H9 (cell line): ENCODE data around the gene FUT8. TPM values are rescaled to one million over a fixed set of nuclear protein-coding genes. Genes with fewer than 3 reads are reported as not detected.

Experiments
- DNase-seq: peaks from one replicate; pipeline ENCODE4 v3.0.0-alpha.2; 2017
- H2AFZ ChIP-seq: one replicate; pipeline ENCODE4 v1.6.1; 2013; ENCODE audit warnings: mild to moderate bottlenecking, low read length, control low read depth, moderate library complexity
- H2AK5ac ChIP-seq: 2 replicates; pipeline ENCODE4 v1.6.1; 2013; ENCODE audit warnings: low read length, control low read depth, mixed read lengths; ENCODE audit not compliant: insufficient read length
- H2BK120ac ChIP-seq: one replicate; pipeline ENCODE4 v1.6.1; 2013; ENCODE audit warnings: low read depth, mild to moderate bottlenecking, low read length, control low read depth, inconsistent platforms; ENCODE audit not compliant: poor library complexity, severe bottlenecking
- H2BK12ac ChIP-seq: 2 replicates; pipeline ENCODE4 v1.6.1; 2013; ENCODE audit warnings: low read length, control low read depth, mixed read lengths, low read depth; ENCODE audit not compliant: insufficient read length
- H2BK15ac ChIP-seq: 2 replicates; pipeline ENCODE4 v1.6.1; 2013; ENCODE audit warnings: low read depth, low read length, control low read depth
- H2BK20ac ChIP-seq: one replicate; pipeline ENCODE4 v1.6.1; 2013; ENCODE audit warnings: low read depth, mild to moderate bottlenecking, low read length, control low read depth, inconsistent platforms; ENCODE audit not compliant: poor library complexity, severe bottlenecking
- H2BK5ac ChIP-seq: 2 replicates; pipeline ENCODE4 v1.6.1; 2013; ENCODE audit warnings: low read length, control low read depth, mixed read lengths; ENCODE audit not compliant: insufficient read length
- H3K14ac ChIP-seq: 2 replicates; pipeline ENCODE4 v1.6.1; 2013; ENCODE audit warnings: low read length, control low read depth; ENCODE audit not compliant: insufficient read depth
- H3K18ac ChIP-seq: 2 replicates; pipeline ENCODE4 v1.6.1; 2013; ENCODE audit warnings: low read depth, mild to moderate bottlenecking, mixed read lengths, low read length, control low read depth; ENCODE audit not compliant: insufficient read length
- H3K23ac ChIP-seq: 2 replicates; pipeline ENCODE4 v1.6.1; 2013; ENCODE audit warnings: low read length, control low read depth, mixed read lengths, low read depth; ENCODE audit not compliant: insufficient read length
- H3K23me2 ChIP-seq: 2 replicates; pipeline ENCODE4 v1.6.1; 2013; ENCODE audit warnings: low read depth, mild to moderate bottlenecking, mixed read lengths, low read length, control low read depth; ENCODE audit not compliant: insufficient read length, poor library complexity, severe bottlenecking
- H3K27ac ChIP-seq: 2 replicates; pipeline ENCODE4 v1.5.1; 2013; ENCODE audit warnings: low read length, control low read depth, mixed read lengths, low read depth; ENCODE audit not compliant: insufficient read length
- H3K27me3 ChIP-seq: 2 replicates; pipeline ENCODE4 v1.6.1; 2013; ENCODE audit warnings: low read length, control low read depth, inconsistent platforms; ENCODE audit not compliant: insufficient read depth
- H3K4ac ChIP-seq: 2 replicates; pipeline ENCODE4 v1.6.1; 2013; ENCODE audit warnings: low read depth, mild to moderate bottlenecking, control low read depth, inconsistent platforms, low read length, moderate library complexity
- H3K4me1 ChIP-seq: 2 replicates; pipeline ENCODE4 v1.6.1; 2013; ENCODE audit warnings: low read length, control low read depth, inconsistent platforms; ENCODE audit not compliant: insufficient read depth
- H3K4me2 ChIP-seq: 2 replicates; pipeline ENCODE4 v1.6.1; 2013; ENCODE audit warnings: low read length, control low read depth, mixed read lengths; ENCODE audit not compliant: insufficient read length, insufficient read depth
- H3K56ac ChIP-seq: 2 replicates; pipeline ENCODE4 v1.6.1; 2013; ENCODE audit warnings: low read depth, mild to moderate bottlenecking, mixed read lengths, low read length, control low read depth; ENCODE audit not compliant: insufficient read length
- H3K79me1 ChIP-seq: 2 replicates; pipeline ENCODE4 v1.6.1; 2013; ENCODE audit warnings: low read depth, mild to moderate bottlenecking, moderate library complexity, low read length, control low read depth, inconsistent platforms; ENCODE audit not compliant: insufficient read depth, poor library complexity, severe bottlenecking
- H3K79me2 ChIP-seq: 2 replicates; pipeline ENCODE4 v1.6.1; 2013; ENCODE audit warnings: low read length, control low read depth, inconsistent platforms; ENCODE audit not compliant: insufficient read depth
- H3K9ac ChIP-seq: 2 replicates; pipeline ENCODE4 v1.6.1; 2013; ENCODE audit warnings: low read length, control low read depth, mixed read lengths; ENCODE audit not compliant: insufficient read length; ENCODE audit errors: extremely low read depth
- H3K9me3 ChIP-seq: one replicate; pipeline ENCODE4 v1.6.1; 2013; ENCODE audit warnings: low read depth, low read length, inconsistent platforms; ENCODE audit not compliant: control insufficient read depth
- H3T11ph ChIP-seq: one replicate; pipeline ENCODE4 v1.6.1; 2013; ENCODE audit warnings: mild to moderate bottlenecking, low read length, control low read depth, inconsistent platforms
- H4K20me1 ChIP-seq: one replicate; pipeline ENCODE4 v1.6.1; 2013; ENCODE audit not compliant: control insufficient read depth, insufficient read length, insufficient read depth
- H4K5ac ChIP-seq: 2 replicates; pipeline ENCODE4 v1.6.1; 2013; ENCODE audit warnings: low read depth, mild to moderate bottlenecking, mixed read lengths, low read length, control low read depth; ENCODE audit not compliant: insufficient read length
- H4K8ac ChIP-seq: replicated peaks from 2 replicates; pipeline ENCODE4 v1.6.1; 2013; ENCODE audit warnings: low read length, control low read depth, mixed read lengths, low read depth; ENCODE audit not compliant: insufficient read length
- H4K91ac ChIP-seq: 2 replicates; pipeline ENCODE4 v1.6.1; 2013; ENCODE audit warnings: low read depth, mild to moderate bottlenecking, moderate library complexity, mixed read lengths, low read length, control low read depth; ENCODE audit not compliant: insufficient read length
- H3K27ac Mint-ChIP-seq, 3 experiments: 2 replicates in 2 of 3; 3 replicates in 1 of 3; pipeline ENCODE4 v1.8.0; 2020 to 2021; ENCODE audit warnings: mixed read lengths in 3 of 3, mild to moderate bottlenecking in 1 of 3, moderate library complexity in 1 of 3
- H3K27me3 Mint-ChIP-seq: 2 replicates; pipeline ENCODE4 v1.8.0; 2021; ENCODE audit warnings: low read depth, mild to moderate bottlenecking, moderate library complexity, mixed read lengths
- H3K36me3 Mint-ChIP-seq, 3 experiments: 2 replicates in 2 of 3; 3 replicates in 1 of 3; pipeline ENCODE4 v1.8.0; 2020 to 2021; ENCODE audit warnings: low read depth in 3 of 3, mixed read lengths in 3 of 3; ENCODE audit not compliant: insufficient read depth in 1 of 3
- H3K4me1 Mint-ChIP-seq, 2 experiments: 2 replicates each; pipeline ENCODE4 v1.8.0; 2020; ENCODE audit warnings: mixed read lengths in 2 of 2
- H3K4me3 Mint-ChIP-seq, 2 experiments: 2 replicates in 1 of 2; 3 replicates in 1 of 2; pipeline ENCODE4 v1.8.0; 2020 to 2021; ENCODE audit warnings: mild to moderate bottlenecking in 2 of 2, mixed read lengths in 2 of 2, moderate library complexity in 1 of 2
- H3K9me3 Mint-ChIP-seq, 2 experiments: 2 replicates in 1 of 2; 3 replicates in 1 of 2; pipeline ENCODE4 v1.8.0; 2020; ENCODE audit warnings: mild to moderate bottlenecking in 2 of 2, mixed read lengths in 2 of 2, moderate library complexity in 1 of 2
- WGBS: extraction: QIAGEN DNeasy Blood & Tissue Kit; methylation state at CpG from one replicate; pipeline ENCODE4 v1.1.7; 2013; ENCODE audit warnings: missing lambda C conversion rate, low lambda C conversion rate, mixed read lengths; ENCODE audit not compliant: insufficient read length; ENCODE audit errors: extremely low coverage; 5-methylcytosine and 5-hydroxymethylcytosine counted together
- total RNA-seq: library from RNA; stranded (reverse); gene quantifications from 2 replicates; pipeline ENCODE4 v1.2.1, GENCODE V29; 2021
- TF ChIP-seq, protein P1 (sequence below): fragments of 200-600 bp; sonication (generic); conservative IDR thresholded peaks from 3 replicates; pipeline ENCODE4 v1.8.0; 2021; ENCODE audit warnings: antibody characterized with exemption, mild to moderate bottlenecking

FUT8 gene
- total RNA-seq, 1 experiment from 2014 or later, result 44.3 TPM

DNA sequence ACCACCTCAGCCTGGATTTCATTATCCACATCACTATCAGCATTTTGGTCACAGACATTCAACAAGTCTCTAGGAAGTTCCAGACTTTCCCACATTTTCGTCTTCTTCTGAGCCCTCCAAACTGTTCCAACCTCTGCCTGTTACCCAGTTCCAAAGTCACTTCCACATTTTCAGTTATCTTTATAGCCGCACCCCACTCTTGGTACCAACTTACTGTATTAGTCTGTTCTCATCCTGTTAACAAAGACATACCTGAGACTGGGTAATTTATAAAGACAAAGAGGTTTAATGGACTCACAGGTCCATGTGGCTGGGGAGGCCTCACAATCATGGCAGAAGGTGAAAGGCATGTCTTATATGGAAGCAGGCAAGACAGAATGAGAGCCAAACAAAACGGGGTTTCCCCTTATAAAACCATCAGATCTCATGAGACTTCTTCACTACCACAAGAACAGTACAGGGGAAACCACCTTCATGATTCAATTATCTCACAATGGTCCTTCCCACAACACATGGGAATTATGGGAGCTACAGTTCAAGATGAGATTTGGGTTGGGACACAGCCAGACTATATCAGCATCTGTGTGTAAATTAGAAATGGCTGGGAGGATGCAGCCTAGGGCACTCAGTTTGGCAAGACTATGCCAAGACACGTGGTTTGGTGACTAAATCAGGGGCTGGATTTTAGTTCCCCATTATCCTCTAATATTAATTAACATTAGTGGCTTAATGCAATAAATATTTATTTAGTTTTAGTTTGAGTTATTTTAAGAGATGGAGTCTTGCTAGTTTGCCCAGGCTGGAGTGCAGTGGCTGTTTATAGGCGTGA, 16.2 kb upstream of the FUT8 start:
- H3K23me2 ChIP-seq, result no peaks in the 10 kb centered on the region
- peaks cover 16 to 30% (median 24%) of the 10 kb centered on the region in 3 experiments for H3K36me3 Mint-ChIP-seq
- H3K23ac ChIP-seq, result no peak overlapping the region
- H2BK12ac ChIP-seq, result no peak overlapping the region
- H3T11ph ChIP-seq, result no peak overlapping the region
- no peak overlapping the region for H2BK20ac ChIP-seq
- H4K91ac ChIP-seq, result no peak overlapping the region
- H2BK15ac ChIP-seq, result no peak overlapping the region
- H3K79me2 ChIP-seq, result no peaks in the 10 kb centered on the region
- no peak overlapping the region for H2BK120ac ChIP-seq
- H3K56ac ChIP-seq, result no peak overlapping the region
- no peak overlapping the region for H3K4me2 ChIP-seq
- H2AFZ ChIP-seq, result no peak overlapping the region
- H2AK5ac ChIP-seq, result no peak overlapping the region
- H3K27ac ChIP-seq, result no peak overlapping the region
- peaks cover 14% of the 10 kb centered on the region for H3K9me3 ChIP-seq
- no peaks in the 10 kb centered on the region for H3K27me3 Mint-ChIP-seq
- peaks cover 30 to 39% of the 10 kb centered on the region in 2 experiments for H3K9me3 Mint-ChIP-seq
- no peak overlapping the region for H4K8ac ChIP-seq
- no peak overlapping the region for H3K27ac Mint-ChIP-seq
- no CpG with 5 or more reads among the region's 5 CpGs for WGBS
- H3K4ac ChIP-seq, result no peak overlapping the region
- H3K79me1 ChIP-seq, result no peaks in the 10 kb centered on the region
- no peaks in the 10 kb centered on the region for H4K20me1 ChIP-seq
- no peaks in the 10 kb centered on the region for H3K27me3 ChIP-seq
- no peak overlapping the region for H3K18ac ChIP-seq
- H3K4me1 ChIP-seq, result no peaks in the 10 kb centered on the region
- no peak overlapping the region for H2BK5ac ChIP-seq
- H3K4me1 Mint-ChIP-seq, result no peaks in the 10 kb centered on the region
- TF ChIP-seq, protein P1, sequence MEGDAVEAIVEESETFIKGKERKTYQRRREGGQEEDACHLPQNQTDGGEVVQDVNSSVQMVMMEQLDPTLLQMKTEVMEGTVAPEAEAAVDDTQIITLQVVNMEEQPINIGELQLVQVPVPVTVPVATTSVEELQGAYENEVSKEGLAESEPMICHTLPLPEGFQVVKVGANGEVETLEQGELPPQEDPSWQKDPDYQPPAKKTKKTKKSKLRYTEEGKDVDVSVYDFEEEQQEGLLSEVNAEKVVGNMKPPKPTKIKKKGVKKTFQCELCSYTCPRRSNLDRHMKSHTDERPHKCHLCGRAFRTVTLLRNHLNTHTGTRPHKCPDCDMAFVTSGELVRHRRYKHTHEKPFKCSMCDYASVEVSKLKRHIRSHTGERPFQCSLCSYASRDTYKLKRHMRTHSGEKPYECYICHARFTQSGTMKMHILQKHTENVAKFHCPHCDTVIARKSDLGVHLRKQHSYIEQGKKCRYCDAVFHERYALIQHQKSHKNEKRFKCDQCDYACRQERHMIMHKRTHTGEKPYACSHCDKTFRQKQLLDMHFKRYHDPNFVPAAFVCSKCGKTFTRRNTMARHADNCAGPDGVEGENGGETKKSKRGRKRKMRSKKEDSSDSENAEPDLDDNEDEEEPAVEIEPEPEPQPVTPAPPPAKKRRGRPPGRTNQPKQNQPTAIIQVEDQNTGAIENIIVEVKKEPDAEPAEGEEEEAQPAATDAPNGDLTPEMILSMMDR, result no peak
- no peak overlapping the region for H3K14ac ChIP-seq
- H4K5ac ChIP-seq, result no peak overlapping the region
- no peak overlapping the region for H3K9ac ChIP-seq
- H3K4me3 Mint-ChIP-seq, result no peak overlapping the region
- DNase-seq, result no peak
